Type B pancreatic cell (in vitro differentiated cells): ENCODE data around the gene MAGI1. TPM values are rescaled to one million over a fixed set of nuclear protein-coding genes. Genes with fewer than 3 reads are reported as not detected.

Experiments used
- DNase-seq: peaks from one replicate; pipeline ENCODE4 v3.0.0; 2021; ENCODE audit warnings: mixed read lengths; ENCODE audit not compliant: unreplicated experiment; ENCODE audit errors: extremely low spot score
- H3K27ac Mint-ChIP-seq: 2 replicates; pipeline ENCODE4 v1.8.0; 2021; ENCODE audit warnings: mild to moderate bottlenecking, mixed read lengths
- H3K27me3 Mint-ChIP-seq: 2 replicates; pipeline ENCODE4 v1.8.0; 2021; ENCODE audit warnings: mixed read lengths
- H3K36me3 Mint-ChIP-seq: 2 replicates; pipeline ENCODE4 v1.8.0; 2021; ENCODE audit warnings: mixed read lengths
- H3K4me1 Mint-ChIP-seq: one replicate; pipeline ENCODE4 v1.8.0; 2021; ENCODE audit warnings: mixed read lengths; ENCODE audit not compliant: unreplicated experiment
- H3K4me3 Mint-ChIP-seq: 2 replicates; pipeline ENCODE4 v1.8.0; 2021; ENCODE audit warnings: mild to moderate bottlenecking, mixed read lengths
- H3K9me3 Mint-ChIP-seq: 2 replicates; pipeline ENCODE4 v1.8.0; 2021; ENCODE audit warnings: mixed read lengths
- total RNA-seq: library from RNA; stranded (reverse); gene quantifications from 2 replicates; pipeline ENCODE4 v1.2.1, GENCODE V29; 2021; ENCODE audit warnings: low replicate concordance
- TF ChIP-seq, protein P1 (sequence below): fragments of 200-600 bp; sonication (generic); conservative IDR thresholded peaks from 2 replicates; pipeline ENCODE4 v1.5.0; 2021; ENCODE audit warnings: antibody characterized with exemption, mild to moderate bottlenecking

Gene MAGI1
- total RNA-seq, 1 donor from 2014 or later: 53.1 TPM

DNA sequence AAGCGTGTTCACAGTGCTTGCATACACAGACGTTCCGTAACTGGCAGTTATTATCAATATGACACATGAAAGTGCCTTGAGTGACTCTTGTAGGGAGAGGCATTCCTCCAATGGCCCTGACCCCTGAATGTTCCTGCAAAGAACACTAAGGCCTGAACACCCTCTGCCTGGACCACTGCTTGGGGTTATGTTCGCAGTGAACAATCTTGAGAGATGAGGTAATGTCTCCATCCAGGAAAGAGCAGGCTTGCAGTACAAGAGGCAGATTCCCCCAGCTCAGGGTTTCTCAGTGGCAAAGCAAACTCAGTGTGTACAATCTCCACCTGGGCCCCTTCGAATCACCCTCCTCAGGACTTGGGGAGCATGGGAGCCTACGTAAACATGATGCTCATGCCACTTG lies 324.6 kb downstream of the MAGI1 start:
- Mint-ChIP-seq H3K27ac (no peak overlapping the region), H3K27me3 (no peaks in the 10 kb centered on the region), H3K36me3 (peaks cover 9% of the 10 kb centered on the region), H3K4me3 (no peak overlapping the region), H3K4me1 (peaks cover 28% of the 10 kb centered on the region), H3K9me3 (peaks cover 5% of the 10 kb centered on the region)
- TF ChIP-seq, protein P1, sequence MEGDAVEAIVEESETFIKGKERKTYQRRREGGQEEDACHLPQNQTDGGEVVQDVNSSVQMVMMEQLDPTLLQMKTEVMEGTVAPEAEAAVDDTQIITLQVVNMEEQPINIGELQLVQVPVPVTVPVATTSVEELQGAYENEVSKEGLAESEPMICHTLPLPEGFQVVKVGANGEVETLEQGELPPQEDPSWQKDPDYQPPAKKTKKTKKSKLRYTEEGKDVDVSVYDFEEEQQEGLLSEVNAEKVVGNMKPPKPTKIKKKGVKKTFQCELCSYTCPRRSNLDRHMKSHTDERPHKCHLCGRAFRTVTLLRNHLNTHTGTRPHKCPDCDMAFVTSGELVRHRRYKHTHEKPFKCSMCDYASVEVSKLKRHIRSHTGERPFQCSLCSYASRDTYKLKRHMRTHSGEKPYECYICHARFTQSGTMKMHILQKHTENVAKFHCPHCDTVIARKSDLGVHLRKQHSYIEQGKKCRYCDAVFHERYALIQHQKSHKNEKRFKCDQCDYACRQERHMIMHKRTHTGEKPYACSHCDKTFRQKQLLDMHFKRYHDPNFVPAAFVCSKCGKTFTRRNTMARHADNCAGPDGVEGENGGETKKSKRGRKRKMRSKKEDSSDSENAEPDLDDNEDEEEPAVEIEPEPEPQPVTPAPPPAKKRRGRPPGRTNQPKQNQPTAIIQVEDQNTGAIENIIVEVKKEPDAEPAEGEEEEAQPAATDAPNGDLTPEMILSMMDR: no peak
- DNase-seq: no peak

DNA sequence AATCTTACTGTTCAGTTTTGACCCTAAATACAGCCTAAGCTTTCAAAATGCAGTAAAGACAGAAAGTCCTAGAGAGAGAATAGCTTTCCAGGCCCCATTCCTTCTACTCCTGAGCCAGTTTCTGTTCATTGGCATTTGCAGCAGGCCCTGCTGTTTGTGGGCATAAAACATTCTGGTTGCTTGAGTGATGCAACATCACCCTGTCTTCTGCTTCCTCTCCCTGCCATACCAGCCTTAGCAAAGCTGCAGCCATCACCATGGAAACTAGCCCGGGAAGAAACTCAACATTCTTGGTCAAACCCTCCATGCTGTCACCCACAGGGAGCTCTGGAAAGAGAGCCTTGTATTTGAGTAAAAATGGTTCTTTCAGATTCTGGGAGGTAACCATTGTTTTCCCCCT lies 325.7 kb downstream of the MAGI1 start:
- DNase-seq: no peak
- no peak overlapping the region for H3K27ac Mint-ChIP-seq
- H3K27me3 Mint-ChIP-seq: no peaks in the 10 kb centered on the region
- H3K9me3 Mint-ChIP-seq: peaks cover 5% of the 10 kb centered on the region
- no peak overlapping the region for H3K4me3 Mint-ChIP-seq
- H3K36me3 Mint-ChIP-seq: peaks cover 9% of the 10 kb centered on the region
- peaks cover 28% of the 10 kb centered on the region for H3K4me1 Mint-ChIP-seq
- TF ChIP-seq, protein P1: no peak

DNA sequence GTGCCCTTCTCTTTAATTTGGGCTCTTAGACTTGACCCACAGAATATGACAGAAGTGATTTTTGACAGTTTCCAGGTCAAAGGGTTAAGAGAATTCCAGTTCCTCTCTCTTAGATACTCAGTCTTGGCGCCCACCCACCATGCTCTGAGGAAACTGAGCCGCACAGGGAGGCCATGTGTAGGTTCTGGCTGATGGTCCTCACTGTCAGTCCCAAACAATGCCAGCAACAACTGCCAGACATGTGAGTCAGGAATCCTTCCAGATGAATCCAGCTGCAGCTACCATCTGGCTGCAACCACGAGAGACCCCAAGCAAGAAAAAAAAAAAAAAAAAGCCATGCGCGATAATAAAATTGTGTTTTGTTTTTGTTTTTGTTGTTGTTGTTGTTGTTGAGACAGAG lies 326.6 kb downstream of the MAGI1 start:
- peaks cover 9% of the 10 kb centered on the region for H3K36me3 Mint-ChIP-seq
- peaks cover 28% of the 10 kb centered on the region for H3K4me1 Mint-ChIP-seq
- no peak overlapping the region for H3K27ac Mint-ChIP-seq
- DNase-seq: no peak
- no peaks in the 10 kb centered on the region for H3K27me3 Mint-ChIP-seq
- TF ChIP-seq, protein P1: no peak
- H3K9me3 Mint-ChIP-seq: peaks cover 5% of the 10 kb centered on the region
- H3K4me3 Mint-ChIP-seq: no peak overlapping the region

DNA sequence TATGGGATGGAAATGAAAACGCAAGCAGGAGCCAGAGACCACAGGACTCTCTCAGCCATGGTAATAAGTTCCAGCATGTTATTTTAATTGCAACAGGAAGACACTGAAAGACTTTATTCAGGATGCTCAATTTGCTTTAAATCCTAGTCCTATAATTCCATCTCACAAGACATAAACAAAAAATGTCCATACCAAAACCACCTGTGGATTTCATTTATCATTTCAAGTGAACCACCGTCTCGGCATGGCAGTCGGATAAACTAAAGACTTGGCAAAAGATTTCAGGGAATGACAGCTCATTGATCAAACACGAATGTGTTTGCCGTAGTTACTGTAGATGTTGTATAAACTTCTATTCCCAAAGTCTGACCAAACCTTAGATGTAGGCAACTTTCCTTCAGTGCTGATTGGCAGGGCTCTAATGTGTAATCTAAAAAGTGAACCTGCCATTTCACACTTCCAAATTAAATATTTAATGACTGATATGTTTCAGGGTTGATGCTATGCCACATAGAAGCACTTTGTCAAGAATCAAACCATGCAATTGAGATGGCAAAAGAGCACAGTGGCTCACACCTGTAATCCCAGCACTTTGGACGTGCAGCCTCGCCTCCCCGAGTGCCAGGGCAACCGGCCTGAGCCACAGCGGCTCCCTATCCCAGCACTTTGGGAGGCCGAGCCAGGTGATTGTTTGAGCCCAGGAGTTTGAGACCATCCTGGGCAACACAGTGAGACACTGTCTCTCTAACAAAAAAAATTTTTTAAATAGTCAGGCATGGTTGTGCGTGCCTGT lies 331.7 kb downstream of the MAGI1 start:
- no peak for DNase-seq
- Mint-ChIP-seq H3K9me3 (peaks cover 5% of the 10 kb centered on the region), H3K4me1 (peaks cover 5% of the 10 kb centered on the region), H3K27me3 (no peaks in the 10 kb centered on the region), H3K27ac (no peak overlapping the region), H3K4me3 (no peak overlapping the region), H3K36me3 (peaks cover 5% of the 10 kb centered on the region)
- TF ChIP-seq, protein P1: no peak

DNA sequence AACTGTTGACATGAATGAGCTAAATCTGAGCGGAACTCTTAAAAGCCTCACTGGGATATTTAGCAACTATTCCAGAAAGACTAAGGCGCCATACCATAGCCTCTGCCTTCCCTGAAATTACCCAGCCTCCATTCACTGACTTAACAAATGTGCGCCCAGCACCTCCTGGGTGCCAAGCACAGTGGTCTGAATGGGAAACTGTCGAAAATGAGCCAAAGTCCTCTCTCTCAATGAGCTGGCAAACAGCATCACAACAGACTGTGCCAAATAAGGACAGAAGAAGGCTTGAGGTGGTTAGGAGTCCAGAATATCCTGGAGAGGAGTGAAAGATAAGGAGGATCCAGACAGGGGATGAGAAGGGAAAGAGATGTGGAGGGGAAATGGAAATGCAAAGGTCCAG lies 332.4 kb downstream of the MAGI1 start:
- Mint-ChIP-seq H3K36me3 (peaks cover 5% of the 10 kb centered on the region), H3K27ac (no peak overlapping the region), H3K9me3 (peaks cover 5% of the 10 kb centered on the region), H3K27me3 (no peaks in the 10 kb centered on the region), H3K4me3 (no peak overlapping the region), H3K4me1 (peaks cover 5% of the 10 kb centered on the region)
- DNase-seq: no peak
- TF ChIP-seq, protein P1: no peak
